HG03135 (cell line): Measurements from ENCODE around the gene LDLRAD4.
"Not testable (repeated sequence)": the region's sequence is repeated elsewhere in the genome, so short reads cannot be mapped to it uniquely, and the experiment has no call there.

Source experiments
- ATAC-seq: cut with Tn5 transposase; IDR thresholded peaks from one replicate; pipeline ENCODE4 v1.9.1; 2021; ENCODE audit warnings: mild to moderate bottlenecking, moderate library complexity; ENCODE audit not compliant: unreplicated experiment

The LDLRAD4 gene

GRCh38 chr18:13603304-13604019, 384.9 kb downstream of the LDLRAD4 start:
- ATAC-seq, result no peak

GRCh38 chr18:13604786-13605185, 386.2 kb downstream of the LDLRAD4 start:
- ATAC-seq, result no peak

DNA sequence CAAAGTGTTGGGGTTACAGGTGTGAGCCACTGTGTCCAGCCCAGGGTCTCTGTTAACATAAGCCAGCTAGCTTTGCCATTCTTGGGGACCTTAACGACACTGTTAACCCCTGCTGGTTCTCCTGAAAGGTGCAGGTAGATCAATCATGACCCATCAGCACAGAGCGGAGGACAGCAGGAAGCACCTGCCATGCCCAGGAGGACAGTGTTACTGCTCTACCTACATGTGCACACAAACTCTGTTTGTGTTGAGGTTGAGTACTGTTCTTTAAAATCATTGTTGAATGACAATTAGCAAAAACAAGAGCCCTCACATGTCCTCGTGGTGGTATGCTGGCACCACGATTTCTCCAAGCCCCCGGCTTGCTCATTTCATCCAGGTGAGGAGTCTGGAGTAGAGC, 386.9 kb downstream of the LDLRAD4 start:
- ATAC-seq, result no peak

GRCh38 chr18:13605901-13606300, 387.3 kb downstream of the LDLRAD4 start:
- ATAC-seq, result no peak

- no peak for ATAC-seq
These were observed 388.2 kb downstream of the LDLRAD4 start for GRCh38 chr18:13606604-13607254.

- ATAC-seq, result not testable (repeated sequence)
These were observed 389.5 kb downstream of the LDLRAD4 start for GRCh38 chr18:13608024-13608562.

DNA sequence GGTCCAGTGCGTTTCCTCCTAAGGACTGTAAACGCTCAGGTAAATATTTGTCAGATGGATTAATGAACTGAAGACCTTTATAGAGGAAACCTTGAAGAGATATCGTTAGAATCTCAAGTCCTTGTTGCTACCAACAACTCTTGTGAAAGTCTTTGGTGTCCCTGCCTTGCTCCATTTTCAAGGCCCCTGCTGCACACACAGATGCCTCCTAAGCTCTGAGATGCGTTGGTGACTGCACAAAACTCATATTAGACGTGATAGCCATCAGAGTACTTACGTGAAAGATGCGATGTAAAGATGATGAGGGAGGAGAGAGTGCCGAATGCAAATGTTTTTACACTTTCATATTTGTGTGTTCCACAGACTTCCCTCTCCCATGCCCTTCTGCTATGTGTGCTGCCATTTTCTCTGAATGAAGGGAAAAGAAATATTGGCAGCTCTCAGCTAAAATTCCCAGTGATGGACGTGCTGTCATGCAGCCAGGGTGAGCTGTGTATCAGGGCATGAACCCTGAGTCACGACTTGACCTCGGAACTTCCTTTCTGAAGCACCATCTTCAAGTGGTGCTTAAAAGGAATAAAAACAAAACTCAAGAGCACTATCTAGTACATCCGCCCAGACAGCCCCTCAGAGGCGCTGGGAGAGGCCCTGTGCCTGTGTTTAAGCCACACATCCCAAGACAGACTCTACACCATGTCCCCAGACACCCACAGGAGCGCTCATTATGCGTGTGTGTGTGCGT, 390.4 kb downstream of the LDLRAD4 start:
- ATAC-seq, result no peak

- ATAC-seq, result no peak
These were observed 392.1 kb downstream of the LDLRAD4 start for GRCh38 chr18:13610555-13611141.

DNA sequence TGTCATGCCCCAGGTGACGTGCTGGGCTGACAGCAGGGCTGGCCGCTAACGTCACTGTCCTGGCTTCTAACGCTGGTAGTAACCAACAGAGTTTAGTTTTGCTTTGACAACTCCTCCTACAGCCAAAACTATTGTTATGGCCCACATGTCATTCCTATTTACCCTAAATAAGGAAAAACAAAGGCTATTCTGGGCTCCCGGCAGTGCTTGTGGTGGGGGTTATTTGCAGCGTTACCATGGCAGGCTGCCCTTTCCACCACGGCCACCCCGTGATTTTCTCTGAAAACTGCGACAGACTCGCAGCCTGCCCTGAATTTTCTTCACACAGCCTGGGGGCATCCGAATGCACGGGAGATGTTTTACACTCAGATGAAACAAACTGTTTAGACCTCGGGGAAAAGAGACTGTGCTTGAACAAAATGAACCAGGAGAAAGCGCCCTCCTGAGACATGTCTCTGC, 392.6 kb downstream of the LDLRAD4 start:
- peak; percentile 34 for ATAC-seq

DNA sequence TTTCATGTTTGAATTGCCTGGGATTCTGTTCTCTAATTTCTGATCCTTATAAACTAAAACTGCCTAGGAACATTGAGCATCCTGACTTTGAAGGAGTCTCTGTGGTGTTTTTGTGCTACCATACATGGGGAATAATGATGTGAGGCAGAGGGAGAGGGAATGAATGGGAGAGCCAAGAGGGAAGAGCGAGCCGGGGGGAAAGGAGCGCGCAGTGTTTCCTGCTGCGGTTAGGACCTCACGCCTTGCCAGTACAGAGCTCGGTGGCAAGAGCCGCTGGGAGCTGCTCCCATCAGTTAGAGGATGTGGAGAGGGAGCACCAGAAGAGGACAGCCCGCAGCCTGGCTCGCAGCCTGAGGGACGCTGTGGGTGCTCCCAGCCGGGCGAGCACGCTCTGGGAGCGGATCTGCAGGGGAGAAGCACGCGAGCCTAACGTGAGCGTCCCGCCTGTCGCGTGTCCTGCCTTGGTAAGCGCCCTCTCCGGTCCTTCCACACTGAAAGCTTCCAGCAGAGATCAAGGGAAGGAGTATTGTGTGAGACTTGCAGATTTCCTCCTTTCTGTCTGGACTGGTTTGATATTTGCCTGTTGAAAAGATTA, 393.1 kb downstream of the LDLRAD4 start:
- peak; percentile 13 for ATAC-seq

DNA sequence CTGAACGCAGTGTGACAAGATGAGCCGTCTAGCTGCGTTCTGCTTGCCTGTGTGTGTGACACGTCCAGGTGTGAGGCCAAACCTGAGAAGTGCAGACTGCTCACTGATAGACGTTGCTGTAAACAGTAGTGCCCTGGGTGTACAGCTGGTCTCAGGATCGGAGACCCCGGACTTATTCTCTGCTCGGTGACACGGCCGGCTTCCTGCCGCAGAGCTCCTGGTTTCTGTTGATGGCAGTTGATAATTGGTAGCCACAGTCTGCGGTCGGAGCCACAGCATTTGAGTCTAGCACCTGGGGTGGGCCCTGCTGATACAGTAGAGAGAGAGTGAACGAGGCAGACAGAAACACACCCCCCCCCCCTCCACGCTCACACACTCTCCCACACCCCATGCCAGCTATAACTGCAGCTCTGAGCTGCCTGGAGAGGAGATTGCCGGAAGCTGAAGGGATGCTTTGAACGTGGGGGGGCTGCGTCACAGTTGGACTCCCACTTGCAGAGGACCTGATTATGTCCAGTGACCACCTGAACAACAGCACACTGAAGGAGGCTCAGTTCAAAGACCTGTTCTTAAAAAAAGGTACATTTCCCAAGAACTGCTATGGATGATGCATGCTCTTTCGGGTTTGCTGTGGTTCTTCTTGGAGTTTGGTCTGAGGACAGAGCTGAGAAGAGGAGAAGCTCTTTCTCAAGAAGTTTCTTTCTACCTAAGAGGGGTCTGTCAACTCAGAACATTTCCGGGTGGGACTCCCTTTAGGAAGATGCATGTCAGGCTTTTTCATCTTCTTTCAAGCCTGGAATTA, 393.8 kb downstream of the LDLRAD4 start:
- peak; percentile 61 for ATAC-seq

GRCh38 chr18:13613099-13613498, 394.5 kb downstream of the LDLRAD4 start:
- ATAC-seq, result no peak

GRCh38 chr18:13613591-13614501, 395.3 kb downstream of the LDLRAD4 start:
- ATAC-seq, result no peak

DNA sequence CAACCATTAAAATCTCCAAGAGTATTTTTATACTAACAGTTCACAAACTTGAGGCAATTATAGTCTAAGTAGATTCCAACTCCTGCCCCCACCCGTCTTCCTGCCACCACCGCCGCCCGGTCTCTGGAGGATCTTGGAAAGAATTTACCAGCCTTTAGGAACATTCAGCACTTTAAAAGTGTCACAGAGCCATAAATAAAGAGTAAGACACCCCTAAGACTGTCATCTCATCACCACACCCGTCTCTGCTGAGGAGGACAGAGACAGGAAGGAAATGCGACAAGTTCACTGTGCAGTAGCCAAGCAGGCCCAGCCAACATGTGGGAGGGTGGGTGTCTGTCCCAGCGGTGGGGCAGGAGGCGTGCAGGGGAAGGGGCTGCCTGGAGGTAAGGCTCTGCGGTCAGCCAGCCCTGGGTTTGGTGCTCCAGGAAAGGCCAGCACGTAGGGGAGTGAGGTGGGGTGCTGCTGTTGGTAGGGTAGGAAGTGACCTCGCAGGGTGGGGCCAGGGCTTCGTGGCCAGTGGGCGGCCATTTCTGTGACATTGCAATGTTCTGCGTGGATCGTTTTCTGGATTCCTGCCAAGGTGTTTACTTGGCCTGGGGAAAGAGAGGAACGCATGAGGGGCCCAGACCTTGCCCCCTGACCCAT, 396.2 kb downstream of the LDLRAD4 start:
- ATAC-seq, result no peak

DNA sequence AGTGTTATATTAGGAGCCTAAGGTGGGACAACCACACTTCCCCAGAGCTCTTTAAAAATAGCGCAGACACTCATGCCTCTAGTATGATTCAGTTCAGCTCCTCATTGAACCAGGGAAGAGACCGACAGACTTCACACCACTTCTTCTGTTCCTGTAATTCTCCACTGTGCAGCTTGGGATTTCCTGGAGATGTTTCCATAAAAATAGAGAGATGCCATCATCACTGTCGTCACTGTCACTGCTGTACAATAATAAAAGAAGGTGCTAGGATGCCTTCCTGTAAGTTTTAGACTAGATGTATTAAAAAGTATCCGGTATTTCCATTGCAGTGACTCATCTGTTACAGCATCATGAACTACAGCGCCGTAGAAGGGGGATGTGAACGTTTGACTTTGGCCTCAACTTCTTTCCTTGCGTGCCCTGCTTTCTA, 396.9 kb downstream of the LDLRAD4 start:
- no peak for ATAC-seq

DNA sequence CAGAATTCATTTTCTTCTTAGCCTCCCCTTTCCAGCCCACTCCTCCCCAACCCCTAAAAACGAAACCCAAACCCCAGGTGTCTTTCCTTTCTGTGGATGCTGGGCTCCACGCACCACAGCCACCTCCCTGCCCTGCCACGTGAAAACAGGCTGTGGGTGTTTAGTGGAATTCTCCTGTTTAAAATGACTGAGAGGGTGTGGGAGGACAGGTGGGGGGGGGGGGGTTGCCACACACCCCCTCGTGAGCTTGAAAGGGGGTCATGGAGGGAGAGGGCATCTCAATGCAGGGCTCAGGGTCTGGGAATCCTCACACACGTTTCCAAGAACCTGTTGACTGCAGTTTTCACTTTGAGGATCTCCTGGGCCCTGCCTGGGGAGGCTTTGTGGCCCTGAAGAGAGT, 397.5 kb downstream of the LDLRAD4 start:
- ATAC-seq, result no peak

GRCh38 chr18:13616525-13617035, 398.0 kb downstream of the LDLRAD4 start:
- ATAC-seq, result no peak
